Tibial artery (tissue), 4 donors: ENCODE data around the gene NME8.
A peak's percentile ranks its signal among the peaks of the same experiment; 100 is the strongest.

ENCODE experiments used
- DNase-seq, 2 donors: peaks; one replicate each; pipeline ENCODE4 v3.0.0-alpha.2; 2019
- H3K27ac ChIP-seq, 2 donors: fragments of 200-600 bp; sonication (generic) in 1 of 2; 1 replicate in 1 of 2; 2 replicates in 1 of 2; pipeline ENCODE4 v1.5.1; 2018 to 2019; ENCODE audit warnings: mild to moderate bottlenecking in 1 of 2
- H3K27me3 ChIP-seq, 2 donors: fragments of 200-600 bp; sonication (generic) in 1 of 2; one replicate each; pipeline versions ENCODE4 v1.5.1 to v1.6.0; 2016 to 2019
- H3K36me3 ChIP-seq, 3 donors: fragments of 200-600 bp; sonication (generic) in 2 of 3; one replicate each; pipeline ENCODE4 v1.5.1; 2016 to 2019; ENCODE audit warnings: mild to moderate bottlenecking in 2 of 3
- H3K4me1 ChIP-seq, 4 donors: fragments of 200-600 bp; sonication (generic) in 2 of 4; 1 replicate in 3 of 4; 2 replicates in 1 of 4; pipeline ENCODE4 v1.5.1; 2016 to 2019
- H3K4me3 ChIP-seq, 2 donors: fragments of 200-600 bp; sonication (generic) in 1 of 2; 1 replicate in 1 of 2; 2 replicates in 1 of 2; pipeline ENCODE4 v1.5.1; 2018 to 2019; ENCODE audit warnings: mild to moderate bottlenecking in 2 of 2
- H3K9me3 ChIP-seq, 3 donors: fragments of 200-600 bp; sonication (generic) in 1 of 3; one replicate each; pipeline ENCODE4 v1.5.1; 2016 to 2019
- intact Hi-C: fragments of 100-400 bp; cut with DNase I; formaldehyde crosslinking; loops from one replicate; pipeline ENCODE4 v1.15.0; 2023; ENCODE audit warnings: low total_unique reads
- TF ChIP-seq, protein P1 (sequence below), 2 experiments: fragments of 200-600 bp in 1 of 2; fragments of 450-650 bp in 1 of 2; IDR thresholded peaks; one replicate each; pipeline ENCODE4 v1.5.1; 2017 to 2019; ENCODE audit warnings: antibody characterized with exemption in 2 of 2, mild to moderate bottlenecking in 1 of 2, moderate library complexity in 1 of 2

NME8 gene

DNA sequence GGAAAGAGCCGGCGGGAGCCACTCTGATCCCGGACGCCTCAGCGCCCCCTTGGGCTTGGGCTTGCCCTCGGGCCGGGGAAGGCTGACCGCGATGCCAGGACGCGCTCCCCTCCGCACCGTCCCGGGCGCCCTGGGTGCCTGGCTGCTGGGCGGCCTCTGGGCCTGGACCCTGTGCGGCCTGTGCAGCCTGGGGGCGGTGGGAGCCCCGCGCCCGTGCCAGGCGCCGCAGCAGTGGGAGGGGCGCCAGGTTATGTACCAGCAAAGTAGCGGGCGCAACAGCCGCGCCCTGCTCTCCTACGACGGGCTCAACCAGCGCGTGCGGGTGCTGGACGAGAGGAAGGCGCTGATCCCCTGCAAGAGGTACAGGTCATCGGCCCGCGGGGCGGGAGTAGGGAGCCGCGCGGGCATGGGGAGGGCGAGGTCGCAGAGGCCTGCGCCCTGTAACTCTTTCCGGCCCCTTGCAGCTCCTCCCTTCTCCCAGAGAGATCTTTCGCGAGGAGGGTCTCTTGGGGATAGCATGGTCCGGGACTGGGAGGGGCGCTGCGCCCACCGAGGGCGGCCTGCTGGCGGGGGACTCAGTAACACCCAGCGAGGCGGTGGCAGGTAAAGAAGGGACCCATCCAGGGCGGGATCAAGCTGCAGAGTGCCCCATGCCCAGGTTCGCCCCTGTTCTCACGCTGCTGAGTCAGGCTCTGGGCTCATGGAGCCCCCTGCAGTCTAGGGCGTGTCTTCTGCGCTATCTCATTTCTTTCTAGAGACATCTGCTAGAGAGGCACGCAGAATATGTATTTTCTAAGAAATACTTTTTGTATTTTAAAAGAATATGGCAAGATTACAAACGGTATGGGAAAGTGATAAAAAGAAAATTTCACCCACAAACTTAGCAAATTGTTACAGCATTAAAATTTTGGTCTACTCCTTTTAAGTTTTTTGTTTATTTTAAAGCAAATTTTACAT is 72.7 kb downstream of the NME8 start:
- peak; percentile 54 to 72 for DNase-seq
- Histone ChIP-seq H3K9me3 (peaks cover 0 to 11% (median 10%) of the 10 kb centered on the region in 3 donors), H3K4me1 (peaks cover 0 to 43% (median 27%) of the 10 kb centered on the region in 4 donors), H3K27me3 (no peaks in the 10 kb centered on the region), H3K36me3 (no peaks in the 10 kb centered on the region), H3K4me3 (peak overlapping the region; percentile 81 to 96), H3K27ac (peak overlapping the region; percentile 91 to 94)
- intact Hi-C loops: no loop called here
- TF ChIP-seq, protein P1, sequence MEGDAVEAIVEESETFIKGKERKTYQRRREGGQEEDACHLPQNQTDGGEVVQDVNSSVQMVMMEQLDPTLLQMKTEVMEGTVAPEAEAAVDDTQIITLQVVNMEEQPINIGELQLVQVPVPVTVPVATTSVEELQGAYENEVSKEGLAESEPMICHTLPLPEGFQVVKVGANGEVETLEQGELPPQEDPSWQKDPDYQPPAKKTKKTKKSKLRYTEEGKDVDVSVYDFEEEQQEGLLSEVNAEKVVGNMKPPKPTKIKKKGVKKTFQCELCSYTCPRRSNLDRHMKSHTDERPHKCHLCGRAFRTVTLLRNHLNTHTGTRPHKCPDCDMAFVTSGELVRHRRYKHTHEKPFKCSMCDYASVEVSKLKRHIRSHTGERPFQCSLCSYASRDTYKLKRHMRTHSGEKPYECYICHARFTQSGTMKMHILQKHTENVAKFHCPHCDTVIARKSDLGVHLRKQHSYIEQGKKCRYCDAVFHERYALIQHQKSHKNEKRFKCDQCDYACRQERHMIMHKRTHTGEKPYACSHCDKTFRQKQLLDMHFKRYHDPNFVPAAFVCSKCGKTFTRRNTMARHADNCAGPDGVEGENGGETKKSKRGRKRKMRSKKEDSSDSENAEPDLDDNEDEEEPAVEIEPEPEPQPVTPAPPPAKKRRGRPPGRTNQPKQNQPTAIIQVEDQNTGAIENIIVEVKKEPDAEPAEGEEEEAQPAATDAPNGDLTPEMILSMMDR (IDR thresholded peaks at IDR 0.05): no peak

DNA sequence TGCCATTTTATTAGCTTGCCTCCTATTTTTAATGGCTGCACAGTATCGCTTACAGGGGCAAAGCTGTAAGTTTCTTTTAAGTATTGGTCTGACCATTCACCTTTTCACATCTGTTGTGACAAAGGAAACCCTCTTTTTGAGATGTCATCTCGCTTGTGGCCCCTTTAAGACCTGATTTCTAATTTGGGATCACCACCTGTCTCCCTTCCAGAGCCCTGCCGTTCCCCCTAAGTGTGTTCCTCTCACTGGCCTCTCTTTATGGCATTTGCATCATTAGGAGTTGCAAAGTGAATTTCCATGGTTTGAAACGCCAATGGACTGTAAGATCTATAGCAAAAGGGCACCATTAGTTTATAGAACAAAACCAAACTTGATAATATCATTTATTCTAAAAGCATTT is 73.5 kb downstream of the NME8 start:
- H3K27ac ChIP-seq: peak overlapping the region; percentile 91 to 94
- peaks cover 0 to 11% (median 10%) of the 10 kb centered on the region in 3 donors for H3K9me3 ChIP-seq
- H3K4me3 ChIP-seq: peak overlapping the region; percentile 81 to 96
- peaks cover 0 to 42% (median 24%) of the 10 kb centered on the region in 4 donors for H3K4me1 ChIP-seq
- intact Hi-C loops: no loop called here
- H3K27me3 ChIP-seq: no peaks in the 10 kb centered on the region
- H3K36me3 ChIP-seq: no peaks in the 10 kb centered on the region
- DNase-seq: no peak
- TF ChIP-seq, protein P1 (IDR thresholded peaks at IDR 0.05): no peak

DNA sequence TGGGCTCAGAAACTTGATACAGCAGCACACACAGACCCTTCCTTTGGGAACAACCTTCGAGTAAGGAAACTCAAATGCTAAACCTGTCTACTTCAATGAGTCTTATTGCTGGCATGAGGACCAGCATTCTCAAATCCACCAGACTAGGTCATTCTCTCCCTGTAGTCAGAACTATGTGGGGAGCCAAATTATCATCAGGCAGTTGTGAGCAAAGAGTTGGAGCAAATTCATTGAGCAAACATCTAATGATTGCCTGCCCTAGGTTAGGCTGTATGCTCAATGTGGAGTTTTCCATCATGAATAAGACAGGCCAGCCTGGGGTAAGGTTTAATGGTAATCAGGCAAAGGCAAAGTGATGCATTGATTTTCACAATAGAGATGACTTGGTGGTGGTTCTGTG is 75.6 kb downstream of the NME8 start:
- Histone ChIP-seq H3K4me3 (no peak overlapping the region), H3K27me3 (no peaks in the 10 kb centered on the region), H3K27ac (peak overlapping the region; percentile 2 to 53), H3K4me1 (peaks cover 0 to 53% (median 18%) of the 10 kb centered on the region in 4 donors), H3K9me3 (peaks cover 0 to 11% (median 10%) of the 10 kb centered on the region in 3 donors), H3K36me3 (no peaks in the 10 kb centered on the region)
- TF ChIP-seq, protein P1 (IDR thresholded peaks at IDR 0.05): no peak
- intact Hi-C loops: no loop called here
- DNase-seq: no peak

DNA sequence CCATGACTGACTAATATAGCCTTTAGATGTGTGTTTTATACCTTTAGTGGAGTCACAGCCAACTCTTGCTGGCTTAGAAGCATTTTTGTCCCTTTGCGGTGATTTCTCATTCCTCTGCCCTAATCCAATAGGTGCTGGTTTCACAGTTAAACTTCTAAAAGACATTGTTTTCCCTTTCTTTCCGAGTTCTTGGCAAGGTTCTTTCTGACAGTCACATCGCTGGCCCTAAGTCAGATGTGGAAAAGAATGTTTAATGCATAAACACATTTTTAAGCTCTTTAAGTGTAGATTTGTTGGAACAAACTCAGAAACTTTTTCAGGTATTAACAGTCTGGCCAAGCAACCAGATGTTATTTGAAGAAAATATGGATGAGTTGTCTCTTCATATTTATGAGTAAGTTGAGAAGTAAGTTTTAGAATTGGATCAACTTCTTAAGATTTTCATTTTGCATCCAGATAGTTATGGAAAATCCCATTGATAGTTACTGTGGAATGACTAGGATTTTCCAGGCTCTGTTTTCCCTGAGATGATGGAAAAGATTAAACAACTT is 76.2 kb downstream of the NME8 start:
- intact Hi-C loops: no loop called here
- Histone ChIP-seq H3K4me1 (peaks cover 0 to 55% (median 18%) of the 10 kb centered on the region in 4 donors), H3K27ac (peak overlapping the region; percentile 2 to 53), H3K4me3 (no peak overlapping the region), H3K27me3 (no peaks in the 10 kb centered on the region), H3K36me3 (no peaks in the 10 kb centered on the region), H3K9me3 (peaks cover 0 to 11% (median 10%) of the 10 kb centered on the region in 3 donors)
- TF ChIP-seq, protein P1 (IDR thresholded peaks at IDR 0.05): no peak
- DNase-seq: no peak

DNA sequence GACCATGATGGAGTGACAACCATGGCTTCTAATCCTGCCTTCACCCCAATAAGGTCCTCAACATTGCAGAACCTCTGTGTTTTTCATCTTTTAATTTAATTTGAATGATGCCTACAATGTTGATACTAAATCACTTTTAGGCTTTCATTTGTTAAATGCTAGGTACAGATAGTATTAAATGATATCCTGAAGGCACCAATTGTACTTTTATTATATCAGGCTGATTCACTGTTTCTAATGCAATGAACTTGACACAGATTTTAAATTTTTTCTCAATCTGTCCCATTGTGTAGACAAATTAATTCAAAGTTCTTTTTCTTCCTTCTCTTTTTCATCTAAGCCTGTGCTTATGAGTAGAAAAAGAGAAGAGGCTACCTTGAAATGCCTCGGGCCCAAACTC is 77.2 kb downstream of the NME8 start:
- H3K27ac ChIP-seq: no peak overlapping the region
- intact Hi-C loops: no loop called here
- TF ChIP-seq, protein P1 (IDR thresholded peaks at IDR 0.05): no peak

More for the DNA sequence above, 77.2 kb downstream of the NME8 start:
- H3K36me3 ChIP-seq: no peaks in the 10 kb centered on the region
- H3K9me3 ChIP-seq: peaks cover 0 to 11% (median 10%) of the 10 kb centered on the region in 3 donors
- DNase-seq: no peak
- H3K4me1 ChIP-seq: peaks cover 0 to 59% (median 12%) of the 10 kb centered on the region in 4 donors
- no peak overlapping the region for H3K4me3 ChIP-seq
- no peaks in the 10 kb centered on the region for H3K27me3 ChIP-seq
